GM18861 (cell line): Measurements from ENCODE around the gene STX10.

ENCODE experiments used
- ATAC-seq: cut with Tn5 transposase; IDR thresholded peaks from one replicate; pipeline ENCODE4 v1.9.1; 2021; ENCODE audit not compliant: unreplicated experiment

The STX10 gene

DNA sequence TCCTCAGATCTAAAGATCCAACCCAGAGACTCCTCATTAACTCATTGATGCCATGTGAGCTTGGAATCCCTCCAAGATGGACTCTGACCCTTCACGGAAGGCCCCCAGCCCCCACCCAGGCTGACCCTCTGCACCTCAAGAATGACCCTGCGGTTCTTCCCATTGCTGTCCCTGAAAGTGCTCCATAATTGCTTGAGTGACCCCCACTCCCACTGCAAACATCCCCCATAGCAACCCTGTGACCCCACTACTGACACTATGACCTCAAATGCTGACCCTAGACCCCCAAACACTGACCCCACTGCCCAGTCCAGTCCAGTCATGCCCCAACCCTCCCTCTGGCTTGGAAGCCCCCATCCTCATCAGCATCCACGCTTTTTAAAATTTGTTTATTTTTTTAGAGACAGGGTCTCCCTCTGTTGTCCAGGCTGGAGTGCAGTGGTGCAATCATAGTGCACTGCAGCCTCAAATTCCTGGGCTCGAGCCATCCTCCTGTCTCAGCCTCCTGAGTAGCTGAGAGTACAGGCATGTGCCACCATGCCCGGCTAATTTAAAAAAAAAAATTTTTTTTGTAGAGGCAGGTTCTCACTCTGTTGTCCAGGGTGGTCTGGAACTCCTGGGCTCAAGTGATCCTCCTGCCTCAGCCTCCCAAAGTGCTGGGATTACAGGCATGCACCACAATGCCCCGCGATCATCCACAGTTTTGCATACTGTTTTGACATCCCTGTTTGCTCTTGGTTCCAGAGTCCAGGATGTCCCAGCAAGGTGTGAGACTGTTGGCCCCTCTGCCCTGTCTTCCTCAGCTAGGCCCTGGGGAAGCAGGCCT, 48.4 kb downstream of the STX10 start:
- no peak for ATAC-seq

DNA sequence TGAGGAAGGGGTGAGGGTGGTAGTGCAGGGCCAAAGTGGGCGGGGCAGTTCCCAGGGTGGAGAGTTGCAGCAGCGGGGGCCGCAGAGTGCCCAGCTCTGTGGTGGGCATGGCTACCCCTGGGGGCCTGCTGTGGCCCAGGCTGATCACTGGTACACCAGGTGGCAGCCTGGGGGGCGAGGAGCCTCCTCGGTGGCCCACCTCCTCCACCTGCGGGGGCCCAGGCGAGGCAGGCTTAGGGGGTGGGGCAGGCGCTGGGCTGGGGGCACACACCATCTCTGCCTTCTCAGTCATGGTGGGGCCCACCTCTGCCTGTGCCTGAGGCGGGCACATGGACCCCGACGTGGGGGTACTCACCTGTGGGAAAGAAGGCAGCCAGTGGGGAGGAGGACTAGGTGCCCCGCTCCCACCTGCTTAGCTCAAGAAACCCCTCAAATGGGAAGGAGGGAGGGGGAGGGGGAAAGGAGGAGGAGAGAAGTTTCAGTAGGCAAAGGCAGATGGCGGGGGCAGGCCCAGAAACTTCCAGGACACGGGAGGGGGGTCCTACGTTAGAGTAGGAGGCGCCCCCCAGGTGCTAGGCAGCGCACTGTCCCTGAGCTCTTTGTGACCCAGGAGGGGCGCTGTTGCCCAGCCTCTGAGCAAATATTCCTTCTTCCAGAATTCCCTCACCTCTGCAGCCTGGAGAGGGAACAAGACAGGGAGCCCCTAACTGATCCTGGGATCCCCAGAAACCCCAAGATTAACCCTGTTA, 49.2 kb downstream of the STX10 start:
- no peak for ATAC-seq

DNA sequence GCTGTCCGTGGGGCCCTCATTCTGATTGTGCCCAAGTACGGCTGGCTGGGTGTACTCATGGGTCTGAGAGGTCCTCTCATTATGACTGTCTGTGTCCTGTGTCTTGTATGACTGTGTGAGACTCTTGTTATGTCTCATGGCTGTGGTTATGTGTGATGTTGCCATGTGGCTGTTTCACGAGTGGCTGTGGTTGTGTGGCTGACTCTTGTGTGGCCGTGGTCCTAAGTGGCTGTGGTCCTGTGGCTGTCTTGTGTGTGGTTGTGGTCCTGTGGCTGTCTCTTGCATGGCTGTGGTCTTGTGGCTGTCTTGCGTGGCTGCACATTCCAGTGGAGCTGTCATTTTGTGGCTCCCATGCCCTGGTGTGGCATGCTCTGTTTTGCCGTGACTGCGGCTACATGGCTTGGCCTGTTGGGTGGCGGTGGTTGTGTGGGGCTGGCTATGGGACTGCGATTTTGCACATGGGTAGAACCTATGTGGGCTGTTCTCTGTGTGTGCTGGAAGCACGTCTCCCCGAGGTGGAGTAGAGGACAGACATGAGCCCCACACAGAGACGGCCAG, 50.1 kb downstream of the STX10 start:
- ATAC-seq: no peak

- ATAC-seq: no peak
Measured at GRCh38 chr19:13099073-13099999, 50.8 kb downstream of the STX10 start.

- ATAC-seq: no peak
Measured at GRCh38 chr19:13098277-13099072, 51.7 kb downstream of the STX10 start.

DNA sequence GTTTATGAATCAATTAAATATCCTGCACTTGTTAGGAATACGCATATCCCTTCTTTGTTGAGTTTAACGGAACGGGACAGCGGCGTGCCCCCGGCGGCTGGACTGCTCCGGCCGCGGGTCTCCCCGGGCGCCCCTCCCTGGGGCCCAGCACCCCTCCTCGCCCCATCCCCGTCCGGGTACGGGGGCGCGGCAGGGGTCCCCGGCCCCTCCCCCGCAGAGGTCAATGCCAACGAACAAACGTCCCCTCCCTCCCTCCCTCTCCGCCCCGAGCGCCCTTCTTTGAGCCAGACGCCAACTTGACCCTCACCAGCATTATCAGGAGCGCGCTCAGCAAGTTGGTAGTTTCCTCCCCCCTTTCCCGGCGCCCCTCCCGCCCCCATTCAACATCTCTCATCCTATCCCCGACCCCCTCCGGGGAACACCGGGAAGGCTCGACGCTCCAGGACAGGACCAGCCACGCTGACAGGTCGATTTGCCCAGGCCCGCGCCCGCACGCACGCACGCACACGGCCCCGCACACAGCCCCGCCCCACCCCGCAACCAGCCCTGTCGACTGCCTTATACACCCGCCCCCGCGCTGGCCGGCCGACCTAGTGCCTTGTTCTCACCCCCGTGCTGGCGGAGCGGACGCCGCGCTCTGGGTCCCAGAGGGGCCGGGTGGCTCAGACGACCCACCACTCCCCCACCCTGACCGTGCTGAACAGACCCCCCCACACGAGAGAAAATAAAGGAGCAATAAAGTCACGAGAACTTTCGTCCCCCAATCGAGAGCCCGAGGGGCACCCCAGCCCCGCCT, 52.5 kb downstream of the STX10 start:
- no peak for ATAC-seq

GRCh38 chr19:13097033-13097462, 53.1 kb downstream of the STX10 start:
- ATAC-seq: no peak

DNA sequence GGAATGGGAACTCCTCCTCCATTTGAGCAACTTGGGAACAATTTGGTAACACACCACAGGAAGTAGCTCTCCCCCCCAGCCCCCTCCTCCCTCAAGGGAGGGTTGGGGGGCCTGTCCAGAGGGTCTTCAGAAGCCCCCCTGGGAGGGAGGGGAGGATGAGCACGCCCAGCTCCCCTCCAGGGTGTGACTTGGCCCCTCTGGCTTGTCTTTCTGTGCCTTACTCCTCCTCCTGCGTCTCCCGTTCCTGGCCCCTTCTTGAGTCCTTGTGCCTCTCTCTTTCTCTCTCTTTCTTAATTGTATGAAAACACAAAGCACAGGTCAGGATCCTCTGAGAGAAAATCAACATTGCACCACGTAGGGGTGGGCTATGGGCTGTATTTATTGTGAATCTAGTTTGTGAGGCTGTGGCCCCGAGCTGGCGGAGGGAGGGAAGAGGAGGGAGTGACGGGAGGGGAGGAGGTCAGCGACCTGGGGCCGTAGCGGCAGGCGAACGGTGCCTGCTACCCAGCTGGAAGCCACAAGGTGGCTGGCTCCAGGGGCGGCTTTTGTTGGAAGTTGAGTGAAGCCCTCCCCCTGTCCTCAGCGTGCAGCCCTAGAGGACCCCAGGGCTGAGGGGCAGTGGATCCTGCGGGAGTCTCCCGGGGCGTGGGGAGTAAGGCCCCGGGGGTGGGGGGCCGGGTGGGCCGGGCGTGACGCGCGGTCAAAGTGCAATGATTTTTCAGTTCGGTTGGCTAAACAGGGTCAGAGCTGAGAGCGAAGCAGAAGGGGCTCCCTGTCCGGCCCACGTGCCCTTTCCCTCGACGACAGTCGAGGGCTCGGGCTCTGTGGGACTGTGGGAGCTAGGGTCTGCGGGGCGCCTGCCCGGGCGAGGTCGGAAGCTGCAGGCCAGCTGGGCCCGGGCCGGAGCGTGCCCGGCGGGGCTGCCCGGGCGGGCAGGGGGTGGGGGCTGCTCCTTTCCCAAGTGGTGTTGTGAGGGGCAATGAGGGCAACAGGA, 53.9 kb downstream of the STX10 start:
- no peak for ATAC-seq

DNA sequence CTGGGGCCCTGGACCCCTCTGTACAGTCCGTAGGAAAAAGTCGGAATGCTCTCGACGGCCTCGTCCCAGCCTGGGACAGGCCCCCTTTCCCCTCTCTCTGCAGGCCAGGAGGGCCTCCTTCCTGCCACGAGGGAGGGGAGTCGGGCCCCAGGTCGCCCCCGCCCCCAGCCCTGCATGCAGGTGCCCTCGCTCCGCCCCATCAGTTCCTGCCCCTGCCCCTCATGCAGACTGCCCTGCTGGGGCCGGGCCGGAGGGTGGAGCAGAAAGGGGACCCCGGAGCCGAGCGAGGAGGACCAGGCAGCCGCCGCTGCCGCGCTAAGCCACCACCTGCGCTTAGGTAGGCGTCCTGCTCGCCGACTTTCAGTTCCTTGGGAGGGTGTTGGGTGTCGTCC, 54.8 kb downstream of the STX10 start:
- no peak for ATAC-seq

GRCh38 chr19:13094771-13095392, 55.3 kb downstream of the STX10 start:
- no peak for ATAC-seq

DNA sequence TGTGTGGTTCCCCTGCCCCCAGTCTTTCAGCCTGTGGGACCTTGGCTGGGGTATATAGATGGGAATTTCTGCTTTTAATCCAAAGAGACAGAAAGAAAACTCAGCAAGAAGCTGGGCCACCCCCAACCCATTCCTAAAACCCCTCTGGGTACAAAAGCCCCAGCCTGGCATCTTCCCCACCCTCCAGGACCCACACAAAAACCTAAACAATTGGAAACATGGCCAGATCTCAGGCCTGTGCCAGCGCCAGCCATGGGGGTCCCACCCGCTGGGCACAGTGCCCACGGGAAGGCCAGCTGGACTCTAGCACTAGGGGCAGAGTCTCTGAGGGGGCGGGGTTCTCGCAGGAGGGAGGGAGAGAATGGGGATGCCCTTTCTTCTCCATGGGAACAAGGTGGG, 56.1 kb downstream of the STX10 start:
- ATAC-seq: no peak
